SKM-1 treated with dmso at 0.1 percent for 144 hours (cell line): ENCODE measurements around the gene WNK2.
"Not testable (repeated sequence)": the region's sequence is repeated elsewhere in the genome, so short reads cannot be mapped to it uniquely, and the experiment has no call there.

Experiments used
- DNase-seq: peaks from one replicate; lab custom pipeline; 2025; ENCODE audit not compliant: unreplicated experiment; lab: John Stamatoyannopoulos, UW

The WNK2 gene

DNA sequence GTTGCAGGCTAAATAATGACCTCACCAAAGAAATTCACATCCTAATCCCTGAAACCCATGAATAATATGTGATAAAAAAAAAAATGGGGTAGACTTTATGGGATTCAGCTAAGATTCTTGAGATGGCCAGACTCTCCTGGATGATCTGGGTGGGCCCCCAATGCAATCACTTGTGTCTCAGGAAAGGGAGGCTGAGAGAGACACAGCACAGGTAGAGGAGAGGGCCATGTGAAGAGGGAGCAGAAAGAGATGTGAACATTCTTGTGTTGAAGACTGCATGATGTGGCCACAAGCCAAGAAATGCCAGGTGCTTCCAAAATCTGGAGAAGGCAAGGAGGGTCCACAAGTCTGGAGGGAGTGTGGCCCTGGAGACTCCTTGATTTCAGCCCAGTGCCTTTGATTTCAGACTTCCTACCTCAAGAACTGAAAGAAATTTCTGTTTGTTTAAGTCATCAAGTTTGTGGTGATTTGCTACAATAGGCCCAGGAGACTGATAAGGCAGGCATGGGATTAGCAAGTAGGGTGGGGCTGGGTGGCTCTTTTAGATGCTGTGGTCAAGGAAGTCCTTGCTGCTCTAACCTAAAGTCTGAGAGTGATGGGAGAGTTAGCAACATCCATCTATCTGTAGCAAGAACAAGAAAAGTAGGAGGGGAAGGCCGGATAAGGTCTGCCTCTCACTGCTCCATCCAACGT is 180.9 kb downstream of the WNK2 start:
- no peak for DNase-seq

DNA sequence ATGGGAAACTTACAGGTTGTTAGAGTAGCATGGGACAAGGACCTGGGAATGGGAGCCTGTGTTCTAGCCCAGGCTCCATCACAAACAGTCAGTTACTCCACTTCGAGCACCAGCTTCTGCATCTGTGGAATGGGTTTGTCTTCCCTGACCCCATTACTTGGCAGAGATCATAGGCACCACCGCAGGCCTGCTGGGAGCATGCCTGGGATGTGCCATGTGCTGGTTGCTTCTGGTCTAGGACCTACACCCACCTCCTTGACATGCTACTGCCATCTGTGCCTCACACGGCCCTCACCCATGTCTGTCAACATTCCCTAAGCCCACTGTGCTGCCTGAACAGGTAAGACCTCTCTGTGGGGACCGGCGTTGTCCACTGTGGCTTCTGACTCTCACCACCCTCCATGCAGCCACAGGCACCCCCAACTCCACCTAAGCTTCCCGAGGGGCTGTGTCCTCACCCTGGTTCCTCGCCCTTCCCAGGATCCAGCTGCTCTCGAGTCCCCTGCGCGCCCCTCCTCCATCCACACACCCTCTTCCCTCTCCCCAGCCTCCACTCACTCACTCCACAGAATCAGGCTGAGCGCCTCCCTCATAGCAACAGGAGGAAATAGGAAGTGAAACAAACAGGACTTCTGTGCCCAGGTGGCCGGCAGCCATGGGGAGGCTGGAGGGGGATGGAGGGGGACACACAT is 181.6 kb downstream of the WNK2 start:
- no peak for DNase-seq

DNA sequence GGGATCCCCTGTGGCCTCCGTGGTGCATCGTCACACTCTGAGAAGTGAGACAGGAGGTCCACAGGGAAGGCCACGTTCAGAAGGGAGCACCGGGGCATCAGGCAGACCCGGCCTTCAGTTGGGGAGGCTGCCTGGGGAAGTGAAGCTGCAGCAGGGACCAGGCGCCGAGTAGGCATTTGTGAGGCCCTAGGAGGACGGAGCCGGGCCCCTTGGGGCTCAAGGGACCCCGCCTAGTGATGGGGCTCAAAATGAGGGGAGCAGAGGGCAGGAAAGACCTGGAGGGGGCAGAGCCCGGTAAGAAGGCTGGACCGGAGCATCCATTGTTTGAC is 182.1 kb downstream of the WNK2 start:
- no peak for DNase-seq

DNA sequence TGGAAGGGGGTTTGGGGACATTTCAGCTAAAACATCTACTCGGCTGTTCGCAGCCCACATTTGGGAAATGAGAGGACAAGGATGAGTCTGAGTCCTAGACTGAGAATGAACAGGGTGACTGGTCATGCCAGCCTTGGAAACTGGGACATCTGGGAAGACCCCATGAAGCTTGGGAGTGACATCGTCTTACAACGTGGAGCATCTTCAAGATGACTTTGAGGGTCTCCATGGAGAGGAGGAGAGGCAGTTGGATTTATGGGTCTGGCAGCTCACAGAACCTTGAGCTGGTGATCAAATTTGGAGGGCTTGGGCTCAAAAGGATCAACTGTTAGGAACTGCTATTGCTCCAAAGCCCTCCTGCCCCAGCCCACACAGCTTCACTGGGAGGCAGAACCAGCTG is 182.5 kb downstream of the WNK2 start:
- not testable (repeated sequence) for DNase-seq

DNA sequence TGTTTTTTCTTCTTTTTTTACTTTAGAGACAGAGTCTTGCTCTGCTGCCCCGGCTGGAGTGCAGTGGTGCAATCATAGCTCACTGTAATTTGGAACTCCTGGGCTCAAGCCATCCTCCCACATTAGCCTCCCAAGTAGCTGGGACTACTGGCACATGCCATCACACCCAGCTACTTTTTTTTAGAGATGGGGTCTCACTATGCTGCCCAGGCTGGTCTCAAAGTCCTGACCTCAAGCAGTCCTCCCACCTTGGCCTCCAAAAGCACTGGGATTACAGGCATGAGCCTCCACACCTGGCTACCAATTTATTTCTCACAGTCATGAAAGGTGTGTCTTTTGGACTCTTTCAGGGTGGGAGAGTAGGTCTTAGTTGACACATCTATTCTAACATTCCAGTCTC is 184.5 kb downstream of the WNK2 start:
- DNase-seq: no peak

DNA sequence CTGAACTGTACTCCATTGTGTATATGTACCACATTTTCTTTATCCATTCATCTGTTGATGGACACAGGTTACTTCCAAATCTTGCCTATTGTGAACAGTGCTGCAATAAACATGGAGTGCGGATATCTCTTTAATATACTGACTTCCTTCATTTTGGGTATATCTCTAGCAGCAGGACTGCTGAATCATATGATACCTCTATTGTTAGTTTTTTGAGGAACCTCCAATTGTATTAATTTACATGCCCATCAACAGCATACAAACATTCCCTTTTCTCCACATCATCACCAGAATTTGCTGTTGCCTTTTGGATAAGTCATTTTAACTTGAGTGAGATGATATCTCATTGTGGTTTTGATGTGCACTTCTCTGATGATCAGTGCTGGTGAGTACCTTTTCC is 185.7 kb downstream of the WNK2 start:
- DNase-seq: no peak
